HEK293T (cell line): Measurements from ENCODE around the gene TMEM167B.

ENCODE experiments used
- ARNT ChIP-seq: fragments of 450-650 bp; IDR thresholded peaks from 2 replicates; pipeline ENCODE4 v1.6.1; 2017; ENCODE audit warnings: mild to moderate bottlenecking
- BHLHE40 ChIP-seq: fragments of 450-650 bp; IDR thresholded peaks from 2 replicates; pipeline ENCODE4 v1.6.1; 2016; ENCODE audit warnings: mild to moderate bottlenecking, moderate library complexity, borderline replicate concordance
- CTBP1 ChIP-seq: fragments of 450-650 bp; IDR thresholded peaks from 2 replicates; pipeline ENCODE4 v1.6.1; 2016; ENCODE audit warnings: borderline replicate concordance
- ELF4 ChIP-seq: fragments of 450-650 bp; IDR thresholded peaks from 2 replicates; pipeline ENCODE4 v1.6.1; 2017; ENCODE audit warnings: antibody characterized with exemption
- FOXA1 ChIP-seq: fragments of 450-650 bp; IDR thresholded peaks from 2 replicates; pipeline ENCODE4 v1.6.1; 2016; ENCODE audit warnings: mild to moderate bottlenecking
- FOXK2 ChIP-seq: fragments of 450-650 bp; IDR thresholded peaks from 2 replicates; pipeline ENCODE4 v1.6.1; 2016; ENCODE audit warnings: mild to moderate bottlenecking
- FOXM1 ChIP-seq: fragments of 450-650 bp; IDR thresholded peaks from 2 replicates; pipeline ENCODE4 v1.6.1; 2017; ENCODE audit warnings: mild to moderate bottlenecking, borderline replicate concordance
- LEF1 ChIP-seq: fragments of 450-650 bp; IDR thresholded peaks from 2 replicates; pipeline ENCODE4 v1.6.1; 2017; ENCODE audit warnings: mild to moderate bottlenecking, borderline replicate concordance
- NFRKB ChIP-seq: fragments of 450-650 bp; IDR thresholded peaks from 2 replicates; pipeline ENCODE4 v1.6.1; 2016; ENCODE audit warnings: mild to moderate bottlenecking, moderate library complexity
- PKNOX1 ChIP-seq: fragments of 450-650 bp; IDR thresholded peaks from 2 replicates; pipeline ENCODE4 v1.6.1; 2016
- SP1 ChIP-seq: fragments of 450-650 bp; IDR thresholded peaks from 2 replicates; pipeline ENCODE4 v1.6.1; 2017
- SUZ12 ChIP-seq: fragments of 450-650 bp; IDR thresholded peaks from 2 replicates; pipeline ENCODE4 v1.6.1; 2016; ENCODE audit warnings: mild to moderate bottlenecking
- TARDBP ChIP-seq: fragments of 450-650 bp; IDR thresholded peaks from 2 replicates; pipeline ENCODE4 v1.6.1; 2016
- ZNF384 ChIP-seq: fragments of 450-650 bp; IDR thresholded peaks from 2 replicates; pipeline ENCODE4 v1.6.1; 2016

- TF ChIP-seq BHLHE40 (no peak), ZNF384 (no peak), FOXA1 (no peak), FOXK2 (no peak), FOXM1 (no peak), PKNOX1 (no peak), CTBP1 (no peak), NFRKB (no peak), SUZ12 (no peak), ARNT (no peak), SP1 (no peak), LEF1 (no peak), TARDBP (no peak), ELF4 (no peak)
Observed at GRCh38 chr1:109079240-109079622, 11.3 kb upstream of the TMEM167B start.
